Fibroblast of lung (primary cell): ENCODE measurements around the gene HNRNPAB. TPM values are rescaled to one million over a fixed set of nuclear protein-coding genes. Genes with fewer than 3 reads are reported as not detected.

Source experiments
- DNase-seq, 2 donors: peaks; one replicate each; pipeline versions ENCODE4 v3.0.0 to v3.0.0-alpha.2; 2010; ENCODE audit warnings: low read depth in 2 of 2
- H2AFZ ChIP-seq: 2 replicates; pipeline ENCODE4 v1.5.1; 2012; ENCODE audit warnings: low read length, control low read depth, inconsistent platforms
- H3K27ac ChIP-seq: 2 replicates; pipeline ENCODE4 v1.5.1; 2011; ENCODE audit warnings: low read length, control low read depth; ENCODE audit not compliant: insufficient read depth
- H3K27me3 ChIP-seq: 2 replicates; pipeline ENCODE4 v1.5.1; 2011; ENCODE audit warnings: mild to moderate bottlenecking, low read length; ENCODE audit not compliant: control insufficient read depth, insufficient read depth
- H3K36me3 ChIP-seq: 2 replicates; pipeline ENCODE4 v1.5.1; 2011; ENCODE audit warnings: low read length; ENCODE audit not compliant: control insufficient read depth, insufficient read depth
- H3K4me1 ChIP-seq: 2 replicates; pipeline ENCODE4 v1.5.1; 2011; ENCODE audit warnings: low read length; ENCODE audit not compliant: control insufficient read depth, insufficient read depth; ENCODE audit errors: extremely low read depth
- H3K4me2 ChIP-seq: 2 replicates; pipeline ENCODE4 v1.5.1; 2011; ENCODE audit warnings: low read length, control low read depth; ENCODE audit not compliant: insufficient read depth; ENCODE audit errors: extremely low read depth
- H3K4me3 ChIP-seq, 4 experiments: fragments of 200-600 bp in 1 of 4; sonication (generic) in 1 of 4; replicated peaks in 1 of 4; 2 replicates each; pipeline ENCODE4 v1.5.1; 2011 to 2016; ENCODE audit warnings: low read length in 4 of 4, low read depth in 3 of 4, mild to moderate bottlenecking in 3 of 4, control low read depth in 2 of 4, inconsistent platforms in 1 of 4, mixed read lengths in 1 of 4; ENCODE audit not compliant: insufficient read depth in 1 of 4; ENCODE audit errors: control extremely low read depth in 1 of 4
- H3K79me2 ChIP-seq: 2 replicates; pipeline ENCODE4 v1.5.1; 2012; ENCODE audit warnings: mild to moderate bottlenecking, low read length, inconsistent platforms; ENCODE audit not compliant: control insufficient read depth, insufficient read depth
- H3K9ac ChIP-seq: 2 replicates; pipeline ENCODE4 v1.5.1; 2011; ENCODE audit warnings: mild to moderate bottlenecking, low read length, control low read depth; ENCODE audit not compliant: insufficient read depth
- H3K9me3 ChIP-seq: 2 replicates; pipeline ENCODE4 v1.5.1; 2012; ENCODE audit warnings: low read depth, low read length; ENCODE audit not compliant: control insufficient read depth, insufficient read depth
- H4K20me1 ChIP-seq: 2 replicates; pipeline ENCODE4 v1.5.1; 2011; ENCODE audit warnings: low read length; ENCODE audit not compliant: control insufficient read depth, insufficient read depth; ENCODE audit errors: extremely low read depth
- EZH2 ChIP-seq: IDR thresholded peaks from 2 replicates; pipeline ENCODE4 v1.5.1; 2012; ENCODE audit warnings: low read length, control low read depth, mild to moderate bottlenecking; ENCODE audit errors: missing control alignments
- polyA plus RNA-seq, 2 donors: library from polyadenylated mRNA; depleted of rRNA in 1 of 2; stranded (reverse) in 1 of 2; unstranded in 1 of 2; fragments of >200 nt; gene quantifications; 2 replicates each; pipeline ENCODE4 v1.2.1, GENCODE V29; 2011 to 2012; ENCODE audit warnings: missing spikeins in 1 of 2
- total RNA-seq: library from RNA; depleted of rRNA; stranded (reverse); fragments of >200 nt; gene quantifications from 2 replicates; pipeline ENCODE4 v1.2.1, GENCODE V29; 2014
- TF ChIP-seq, protein P1 (sequence below), 2 donors: IDR thresholded peaks in 1 of 2; conservative IDR thresholded peaks in 1 of 2; 1 replicate in 1 of 2; 2 replicates in 1 of 2; pipeline ENCODE4 v1.5.1; 2011 to 2012; ENCODE audit warnings: low read length in 2 of 2, control low read depth in 1 of 2, inconsistent platforms in 1 of 2, low read depth in 1 of 2, mild to moderate bottlenecking in 1 of 2

The HNRNPAB gene
- total and polyA plus RNA-seq, 2 donors (not counting 1 experiment from before 2014, with no cell fraction given), result 23.1 to 106 TPM

DNA sequence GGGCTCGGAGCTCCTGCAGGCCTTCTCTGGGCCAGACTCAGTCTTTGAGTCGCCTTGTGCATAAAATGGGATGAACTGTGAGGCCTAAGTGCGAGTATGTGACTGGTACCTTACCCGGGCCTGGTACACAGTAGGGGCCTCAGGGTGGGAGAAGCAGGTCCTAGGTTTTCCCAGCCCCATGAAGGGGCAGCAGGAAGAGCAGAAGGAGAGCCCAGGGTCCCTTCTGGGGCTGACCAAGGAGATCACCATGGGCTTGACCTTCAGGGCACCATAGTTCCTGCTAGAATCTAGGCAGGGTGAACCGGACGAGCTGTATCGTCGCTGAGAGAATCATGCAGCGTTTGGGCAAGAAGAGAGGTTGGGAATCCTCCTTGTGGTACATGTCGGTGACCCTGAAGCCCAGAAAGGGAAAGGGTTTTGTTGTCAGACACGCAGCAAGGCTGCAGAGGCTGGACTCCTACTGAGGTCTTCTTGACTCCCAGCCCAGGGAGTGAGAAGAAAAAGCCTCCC is 28.6 kb downstream of the HNRNPAB start:
- no peak for TF ChIP-seq EZH2
- TF ChIP-seq, protein P1, sequence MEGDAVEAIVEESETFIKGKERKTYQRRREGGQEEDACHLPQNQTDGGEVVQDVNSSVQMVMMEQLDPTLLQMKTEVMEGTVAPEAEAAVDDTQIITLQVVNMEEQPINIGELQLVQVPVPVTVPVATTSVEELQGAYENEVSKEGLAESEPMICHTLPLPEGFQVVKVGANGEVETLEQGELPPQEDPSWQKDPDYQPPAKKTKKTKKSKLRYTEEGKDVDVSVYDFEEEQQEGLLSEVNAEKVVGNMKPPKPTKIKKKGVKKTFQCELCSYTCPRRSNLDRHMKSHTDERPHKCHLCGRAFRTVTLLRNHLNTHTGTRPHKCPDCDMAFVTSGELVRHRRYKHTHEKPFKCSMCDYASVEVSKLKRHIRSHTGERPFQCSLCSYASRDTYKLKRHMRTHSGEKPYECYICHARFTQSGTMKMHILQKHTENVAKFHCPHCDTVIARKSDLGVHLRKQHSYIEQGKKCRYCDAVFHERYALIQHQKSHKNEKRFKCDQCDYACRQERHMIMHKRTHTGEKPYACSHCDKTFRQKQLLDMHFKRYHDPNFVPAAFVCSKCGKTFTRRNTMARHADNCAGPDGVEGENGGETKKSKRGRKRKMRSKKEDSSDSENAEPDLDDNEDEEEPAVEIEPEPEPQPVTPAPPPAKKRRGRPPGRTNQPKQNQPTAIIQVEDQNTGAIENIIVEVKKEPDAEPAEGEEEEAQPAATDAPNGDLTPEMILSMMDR (conservative IDR thresholded peaks at IDR 0.05 in 1 of 2, IDR thresholded peaks at IDR 0.05 in 1 of 2; ENCODE audit: low read depth in 1 of 2, low read length in 2 of 2), result no peak
- peak overlapping the region; percentile 24 to 87 (median 66) for H3K4me3 ChIP-seq
- H3K4me1 ChIP-seq, result peaks cover 6% of the 10 kb centered on the region
- H2AFZ ChIP-seq, result peak overlapping the region; percentile 46
- no peak for DNase-seq
- peaks cover 13% of the 10 kb centered on the region for H3K36me3 ChIP-seq
- H3K4me2 ChIP-seq, result peak overlapping the region; percentile 74
- H4K20me1 ChIP-seq, result no peaks in the 10 kb centered on the region
- H3K27me3 ChIP-seq, result no peaks in the 10 kb centered on the region
- H3K27ac ChIP-seq, result peak overlapping the region; percentile 77
- peak overlapping the region; percentile 81 for H3K9ac ChIP-seq
- no peaks in the 10 kb centered on the region for H3K9me3 ChIP-seq
- peaks cover 18% of the 10 kb centered on the region for H3K79me2 ChIP-seq

DNA sequence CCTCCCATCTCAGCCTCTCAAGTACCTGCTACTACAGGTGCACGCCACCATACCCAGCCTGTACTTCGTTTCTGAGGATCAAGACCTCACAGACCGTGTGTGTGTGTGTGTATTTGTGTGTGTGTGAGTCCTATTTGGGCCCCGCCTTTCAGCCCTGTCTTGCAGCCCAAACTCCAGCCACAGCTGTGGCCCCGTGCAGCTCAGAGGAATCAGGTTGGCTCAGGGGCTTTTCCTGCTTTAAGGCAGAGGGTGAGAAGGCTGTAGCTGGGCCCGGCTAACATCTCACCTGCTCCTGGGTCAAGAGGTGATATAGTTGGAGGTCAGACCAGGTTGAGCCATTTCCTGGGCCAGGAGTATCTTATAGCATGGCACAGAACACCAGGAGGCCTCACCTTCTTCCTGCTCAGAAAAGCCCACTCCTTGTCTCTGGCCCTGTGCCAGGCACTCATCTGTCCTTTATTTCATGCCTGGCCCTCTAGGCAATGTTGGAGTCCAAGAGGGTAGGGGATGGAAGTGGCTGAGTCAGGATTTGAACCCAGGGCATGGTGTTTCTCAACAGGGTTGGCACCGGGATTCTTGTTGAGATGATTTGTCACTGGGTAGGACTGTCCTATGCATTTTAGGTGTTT is 29.9 kb downstream of the HNRNPAB start:
- Histone ChIP-seq H3K9me3 (no peaks in the 10 kb centered on the region), H3K79me2 (peaks cover 18% of the 10 kb centered on the region), H3K27me3 (no peaks in the 10 kb centered on the region), H3K36me3 (peaks cover 10% of the 10 kb centered on the region), H3K4me1 (peaks cover 6% of the 10 kb centered on the region), H3K4me2 (no peak overlapping the region), H2AFZ (no peak overlapping the region), H4K20me1 (no peaks in the 10 kb centered on the region), H3K27ac (no peak overlapping the region), H3K4me3 (no peak overlapping the region), H3K9ac (no peak overlapping the region)
- TF ChIP-seq EZH2, result no peak
- no peak for DNase-seq

- no peak for TF ChIP-seq EZH2
- TF ChIP-seq, protein P1 (conservative IDR thresholded peaks at IDR 0.05 in 1 of 2, IDR thresholded peaks at IDR 0.05 in 1 of 2; ENCODE audit: low read depth in 1 of 2, low read length in 2 of 2), result peak; percentile 71 to 82
- no peaks in the 10 kb centered on the region for H4K20me1 ChIP-seq
- H2AFZ ChIP-seq, result peak overlapping the region; percentile 59
- H3K79me2 ChIP-seq, result peaks cover 18% of the 10 kb centered on the region
- peaks cover 6% of the 10 kb centered on the region for H3K4me1 ChIP-seq
- H3K4me2 ChIP-seq, result no peak overlapping the region
- no peak overlapping the region for H3K9ac ChIP-seq
- DNase-seq, result peak; percentile 41 to 54
- no peak overlapping the region for H3K4me3 ChIP-seq
- no peaks in the 10 kb centered on the region for H3K9me3 ChIP-seq
- no peak overlapping the region for H3K27ac ChIP-seq
- H3K27me3 ChIP-seq, result no peaks in the 10 kb centered on the region
- H3K36me3 ChIP-seq, result peaks cover 6% of the 10 kb centered on the region
Measured at GRCh38 chr5:178234750-178235587, 30.6 kb downstream of the HNRNPAB start.
